ENCODE measurements around the gene SLC6A8.
"Not testable (repeated sequence)": the region's sequence is repeated elsewhere in the genome, so short reads cannot be mapped to it uniquely, and the experiment has no call there.

SLC6A8 gene

DNA sequence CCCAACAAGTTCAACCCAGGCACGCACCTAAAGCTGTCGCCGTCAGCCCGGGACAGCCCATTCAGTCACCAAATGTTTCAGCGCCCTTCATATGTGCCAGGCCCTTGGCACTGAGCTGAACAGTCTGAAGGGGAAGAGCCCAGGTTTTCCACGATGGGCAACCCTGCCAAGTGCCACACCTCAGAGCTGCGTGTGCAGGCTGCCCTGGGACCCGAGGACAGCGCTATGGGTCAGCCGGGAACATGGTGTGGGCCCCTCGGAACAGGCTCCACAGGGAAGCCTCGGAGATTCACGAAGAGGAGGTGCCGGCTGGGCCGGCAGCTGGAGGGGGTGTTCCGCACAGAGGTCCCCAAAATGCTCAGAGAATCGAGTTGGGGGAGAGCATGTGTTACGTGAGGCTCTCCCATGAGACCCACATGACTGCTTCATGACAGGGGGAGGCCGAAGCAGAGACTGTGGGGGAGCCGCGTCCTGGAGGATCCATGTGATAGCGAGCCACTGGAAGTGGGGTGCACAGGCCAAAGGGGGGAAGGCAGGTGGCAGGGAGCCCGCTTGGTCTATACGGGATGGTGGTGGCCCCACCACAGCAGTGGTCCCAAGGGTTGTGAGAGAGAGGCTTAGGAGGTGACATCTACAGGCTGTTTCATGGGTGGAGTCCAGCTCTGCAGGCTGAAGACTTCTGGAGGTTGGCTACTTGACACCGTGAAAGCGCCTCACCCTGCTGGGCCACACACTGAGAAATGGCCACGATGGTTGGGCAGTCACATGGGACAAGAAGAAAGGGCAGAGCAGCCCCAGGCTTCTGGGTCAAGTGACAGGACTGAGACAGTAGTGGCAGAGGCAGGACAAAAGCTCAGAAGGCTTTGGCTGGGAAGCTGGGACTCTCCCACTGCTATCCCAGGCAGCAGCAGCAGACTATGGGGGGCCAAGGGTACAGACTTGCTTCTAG is 22.3 kb downstream of the SLC6A8 start:
- no peak for DNase-seq

DNA sequence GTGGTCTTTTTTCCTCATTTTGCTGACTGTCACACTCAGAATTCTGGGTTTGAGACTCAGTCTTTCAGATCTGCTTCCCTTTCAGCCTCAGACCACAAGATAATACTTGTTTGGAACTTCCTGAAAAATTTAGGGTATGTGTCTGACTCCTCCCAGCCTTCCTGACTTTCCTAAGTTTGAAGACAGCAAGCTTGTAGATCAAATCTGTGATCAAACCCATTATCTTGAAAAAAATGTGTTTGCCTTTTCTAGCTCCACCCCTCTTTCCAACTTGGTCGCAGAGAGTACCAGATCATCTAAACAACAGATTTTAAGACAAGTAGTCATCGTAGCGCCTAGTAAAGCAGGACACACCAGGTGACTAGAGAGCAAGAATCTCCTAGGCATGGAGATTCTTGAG is 26.5 kb downstream of the SLC6A8 start:
- no peak for DNase-seq

- no peak for DNase-seq
Measured at GRCh38 chrX:153717445-153717844, 29.7 kb downstream of the SLC6A8 start.

DNA sequence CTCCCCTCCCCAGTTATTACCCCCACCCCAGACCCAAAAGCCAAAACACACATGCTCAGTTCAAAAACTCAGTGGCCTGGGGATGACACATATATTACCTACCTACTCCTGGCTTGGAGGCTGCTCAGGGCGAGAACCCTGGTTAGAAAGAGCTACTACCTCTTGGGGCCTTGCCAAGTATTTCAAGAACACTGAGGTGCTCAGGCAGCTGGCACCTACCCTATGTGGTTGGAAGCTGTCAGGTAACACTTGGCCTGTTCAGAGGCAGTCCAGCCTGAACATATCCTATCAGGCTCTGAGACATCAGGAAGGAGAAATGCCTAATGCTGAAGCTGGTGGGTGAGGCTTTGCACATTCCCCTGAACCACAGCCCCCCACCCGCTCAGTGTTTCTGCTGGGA is 31.5 kb downstream of the SLC6A8 start:
- no peak for DNase-seq

DNA sequence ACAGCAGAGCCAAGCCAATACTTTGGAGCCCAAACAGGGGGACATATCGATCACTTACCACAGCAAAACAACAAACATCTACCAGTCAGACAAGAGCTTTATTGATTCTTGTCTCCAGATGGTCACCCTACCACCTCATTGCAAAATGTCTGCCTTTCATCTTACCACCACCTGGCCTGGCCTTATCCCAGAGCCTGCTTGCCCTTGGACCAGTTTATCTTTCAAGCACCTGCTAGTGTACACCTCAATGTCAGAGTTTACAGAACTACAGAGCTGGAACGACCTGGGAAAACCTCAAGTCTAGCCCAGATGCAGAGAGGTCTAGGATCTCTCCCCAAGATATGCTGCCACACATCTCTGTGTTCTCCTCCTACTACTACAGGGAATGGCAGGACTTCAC is 32.0 kb downstream of the SLC6A8 start:
- DNase-seq, result no peak

DNA sequence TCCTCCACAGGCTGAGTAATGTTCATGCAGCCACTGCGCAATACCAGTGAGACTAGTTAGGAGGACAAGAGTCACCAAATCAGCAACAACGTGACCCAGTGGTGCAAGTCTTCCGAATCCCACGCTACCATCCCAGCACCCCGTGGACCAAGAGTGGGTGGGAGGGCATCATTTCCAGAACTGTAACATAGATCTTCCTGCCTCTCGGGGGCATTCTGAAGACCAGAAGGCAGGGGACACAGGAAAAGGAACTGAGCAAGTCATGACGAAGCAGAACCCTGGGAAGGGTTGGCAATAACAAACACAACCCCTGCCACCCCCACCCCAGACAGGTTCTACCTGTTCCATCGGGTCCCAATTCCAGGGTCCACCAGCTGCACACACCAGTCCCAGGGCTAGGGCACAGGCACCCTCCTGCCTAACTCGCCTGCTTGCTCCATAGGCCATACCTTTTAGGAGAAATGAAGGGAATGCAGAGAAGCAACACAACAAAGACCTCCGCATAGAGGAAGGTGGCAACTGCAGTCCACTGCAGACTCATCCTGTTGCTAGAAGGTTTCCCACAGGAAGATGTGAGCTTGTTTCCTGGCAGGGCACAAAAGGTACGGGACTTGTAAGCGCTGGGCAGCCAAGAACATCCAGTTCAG is 35.1 kb downstream of the SLC6A8 start:
- DNase-seq, result no peak

DNA sequence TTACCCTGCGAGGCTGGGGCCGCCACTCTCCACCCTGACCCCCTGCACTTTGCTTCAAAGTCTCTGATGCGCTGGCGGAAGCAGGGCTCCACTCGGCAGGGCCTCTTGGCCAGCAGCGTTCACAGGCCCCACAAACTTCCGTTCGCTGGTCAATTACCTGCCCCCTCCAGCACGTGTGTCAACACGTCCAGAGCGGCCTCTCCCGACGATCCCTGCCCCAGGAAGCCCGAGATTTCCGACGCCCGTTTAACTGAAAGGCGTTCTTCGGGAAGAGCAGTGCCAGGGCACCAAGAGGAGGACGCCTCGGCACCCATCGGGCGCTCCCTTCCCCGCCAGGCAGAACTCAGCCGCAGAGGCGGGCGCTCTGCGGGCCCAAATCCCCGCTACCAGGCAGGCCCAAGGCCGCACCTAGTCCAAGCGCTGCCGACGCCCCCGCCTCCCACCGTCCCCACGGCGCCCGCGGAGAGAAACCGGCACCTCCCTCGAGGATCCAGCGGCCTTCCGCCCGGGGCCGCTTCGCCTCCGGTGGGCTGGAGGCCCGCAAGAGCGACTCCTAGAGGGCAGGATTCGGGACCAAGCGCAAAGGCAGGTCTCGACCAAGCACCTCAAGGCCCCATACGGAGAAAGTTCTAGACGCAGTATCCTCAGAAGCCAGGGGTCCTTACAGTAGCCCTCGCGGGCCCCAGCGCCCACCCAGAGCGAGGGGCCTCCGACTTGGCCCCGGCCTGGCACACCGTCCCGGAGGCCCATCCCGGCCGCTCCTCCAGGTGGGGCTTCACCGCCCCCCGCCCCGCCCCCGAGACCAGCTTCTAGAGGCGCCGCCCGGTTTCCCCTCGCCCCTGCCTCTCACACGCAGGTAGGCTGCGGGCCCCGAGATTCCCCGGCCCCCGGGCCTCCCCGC is 35.9 kb downstream of the SLC6A8 start:
- DNase-seq, result peak; percentile 58

- DNase-seq, result peak; percentile 91
Measured at GRCh38 chrX:153724252-153725038, 36.7 kb downstream of the SLC6A8 start, which contains the start of the genes ABCD1 and BCAP31. Gene ABCD1, plus strand, starts transcription at chrX:153724856. Its CDS starts 411 bp downstream, at chrX:153725267. Gene BCAP31, minus strand, starts transcription at chrX:153724387. Its CDS starts 1,143 bp downstream, at chrX:153723244.

DNA sequence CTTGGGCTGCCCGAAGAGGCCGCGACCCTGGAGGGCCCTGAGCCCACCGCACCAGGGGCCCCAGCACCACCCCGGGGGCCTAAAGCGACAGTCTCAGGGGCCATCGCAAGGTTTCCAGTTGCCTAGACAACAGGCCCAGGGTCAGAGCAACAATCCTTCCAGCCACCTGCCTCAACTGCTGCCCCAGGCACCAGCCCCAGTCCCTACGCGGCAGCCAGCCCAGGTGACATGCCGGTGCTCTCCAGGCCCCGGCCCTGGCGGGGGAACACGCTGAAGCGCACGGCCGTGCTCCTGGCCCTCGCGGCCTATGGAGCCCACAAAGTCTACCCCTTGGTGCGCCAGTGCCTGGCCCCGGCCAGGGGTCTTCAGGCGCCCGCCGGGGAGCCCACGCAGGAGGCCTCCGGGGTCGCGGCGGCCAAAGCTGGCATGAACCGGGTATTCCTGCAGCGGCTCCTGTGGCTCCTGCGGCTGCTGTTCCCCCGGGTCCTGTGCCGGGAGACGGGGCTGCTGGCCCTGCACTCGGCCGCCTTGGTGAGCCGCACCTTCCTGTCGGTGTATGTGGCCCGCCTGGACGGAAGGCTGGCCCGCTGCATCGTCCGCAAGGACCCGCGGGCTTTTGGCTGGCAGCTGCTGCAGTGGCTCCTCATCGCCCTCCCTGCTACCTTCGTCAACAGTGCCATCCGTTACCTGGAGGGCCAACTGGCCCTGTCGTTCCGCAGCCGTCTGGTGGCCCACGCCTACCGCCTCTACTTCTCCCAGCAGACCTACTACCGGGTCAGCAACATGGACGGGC is 37.5 kb downstream of the SLC6A8 start:
- no peak for DNase-seq

GRCh38 chrX:153725832-153726285 is 38.1 kb downstream of the SLC6A8 start:
- DNase-seq, result no peak

DNA sequence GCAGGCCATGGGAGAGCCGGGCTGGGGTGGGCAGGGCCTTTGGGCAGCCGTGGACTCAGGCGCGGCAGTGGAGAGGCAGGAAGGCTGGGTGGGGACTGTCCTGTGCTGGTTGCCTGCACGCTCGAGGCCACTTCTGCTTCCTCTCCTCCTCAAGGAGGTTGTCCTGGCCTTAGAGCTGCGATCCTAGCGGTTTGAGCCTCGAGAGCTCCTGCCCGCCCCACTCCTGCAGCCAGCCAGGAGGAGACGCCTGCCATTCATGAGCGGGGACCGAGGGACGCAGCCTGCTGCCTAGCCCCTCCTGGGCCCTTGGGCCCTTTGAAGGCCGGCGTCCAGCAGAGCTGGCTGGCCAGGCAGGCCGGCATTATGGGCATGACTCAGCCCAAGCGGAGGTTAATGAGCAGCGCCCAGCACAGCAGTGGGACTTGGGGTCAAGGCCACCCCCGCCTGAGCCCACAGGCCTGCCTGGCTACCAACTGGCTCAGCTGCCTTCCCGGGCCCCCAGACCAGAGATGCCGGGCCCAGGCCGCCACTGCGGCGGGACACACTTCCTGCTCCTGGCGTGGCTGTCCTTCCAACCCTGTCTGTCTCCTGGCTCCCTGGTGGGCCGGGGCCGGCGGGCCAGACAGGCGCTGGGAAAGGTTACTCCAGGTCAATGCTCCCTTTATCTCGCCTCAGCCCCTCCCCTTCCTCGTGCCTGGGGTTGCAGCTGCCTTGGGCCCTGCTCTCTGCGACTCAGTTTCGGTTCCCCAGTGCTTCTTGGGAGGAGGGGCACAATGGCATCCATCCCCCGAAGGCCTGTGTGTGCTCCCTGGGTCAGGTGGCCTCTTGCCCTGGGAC is 38.8 kb downstream of the SLC6A8 start:
- DNase-seq, result peak; percentile 62

GRCh38 chrX:153727123-153727931 is 39.6 kb downstream of the SLC6A8 start:
- DNase-seq, result no peak

GRCh38 chrX:153728095-153728494 is 40.4 kb downstream of the SLC6A8 start:
- no peak for DNase-seq

DNA sequence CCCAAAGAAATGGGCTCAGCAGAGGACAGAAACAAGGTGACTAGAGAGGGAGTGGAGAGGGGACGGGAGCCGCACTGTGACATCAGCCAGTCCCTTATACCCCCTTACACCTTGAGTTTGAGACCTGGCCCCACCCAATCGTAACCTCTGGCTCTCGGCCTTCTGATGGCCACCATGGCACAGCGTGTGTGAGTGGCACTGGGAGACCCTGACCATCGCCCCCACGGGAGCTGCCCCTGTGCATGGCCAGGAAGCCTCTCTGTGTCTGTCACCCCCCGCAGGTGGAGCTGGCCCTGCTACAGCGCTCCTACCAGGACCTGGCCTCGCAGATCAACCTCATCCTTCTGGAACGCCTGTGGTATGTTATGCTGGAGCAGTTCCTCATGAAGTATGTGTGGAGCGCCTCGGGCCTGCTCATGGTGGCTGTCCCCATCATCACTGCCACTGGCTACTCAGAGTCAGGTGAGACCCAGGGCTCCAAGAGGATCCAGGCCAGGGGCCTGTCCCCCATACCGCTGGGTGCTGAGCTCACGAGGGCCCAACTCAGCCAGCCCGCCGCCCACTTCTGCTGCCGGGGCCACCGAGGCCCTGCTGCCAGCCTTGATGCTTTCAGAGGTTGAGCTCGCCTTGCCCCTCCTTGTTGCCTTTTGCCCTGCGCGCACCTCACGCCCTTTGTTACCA is 41.4 kb downstream of the SLC6A8 start:
- DNase-seq, result no peak

DNA sequence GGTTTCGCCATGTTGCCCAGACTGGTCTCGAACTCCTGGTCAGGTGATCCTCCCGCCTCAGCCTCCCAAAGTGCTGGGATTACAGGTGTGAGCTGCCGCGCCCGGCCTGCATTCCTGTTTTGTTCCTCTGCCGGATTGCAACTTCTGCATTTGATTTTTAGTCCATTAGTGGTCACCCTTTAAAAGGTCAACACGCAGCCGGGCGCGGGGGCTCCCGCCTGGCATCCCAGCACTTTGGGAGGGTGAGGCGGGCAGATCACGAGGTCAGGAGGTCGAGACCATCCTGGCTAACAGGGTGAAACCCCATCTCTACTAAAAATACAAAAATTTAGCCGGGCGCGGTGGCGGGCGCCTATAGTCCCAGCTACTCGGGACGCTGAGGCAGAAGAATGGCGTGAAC is 42.4 kb downstream of the SLC6A8 start:
- DNase-seq, result not testable (repeated sequence)

DNA sequence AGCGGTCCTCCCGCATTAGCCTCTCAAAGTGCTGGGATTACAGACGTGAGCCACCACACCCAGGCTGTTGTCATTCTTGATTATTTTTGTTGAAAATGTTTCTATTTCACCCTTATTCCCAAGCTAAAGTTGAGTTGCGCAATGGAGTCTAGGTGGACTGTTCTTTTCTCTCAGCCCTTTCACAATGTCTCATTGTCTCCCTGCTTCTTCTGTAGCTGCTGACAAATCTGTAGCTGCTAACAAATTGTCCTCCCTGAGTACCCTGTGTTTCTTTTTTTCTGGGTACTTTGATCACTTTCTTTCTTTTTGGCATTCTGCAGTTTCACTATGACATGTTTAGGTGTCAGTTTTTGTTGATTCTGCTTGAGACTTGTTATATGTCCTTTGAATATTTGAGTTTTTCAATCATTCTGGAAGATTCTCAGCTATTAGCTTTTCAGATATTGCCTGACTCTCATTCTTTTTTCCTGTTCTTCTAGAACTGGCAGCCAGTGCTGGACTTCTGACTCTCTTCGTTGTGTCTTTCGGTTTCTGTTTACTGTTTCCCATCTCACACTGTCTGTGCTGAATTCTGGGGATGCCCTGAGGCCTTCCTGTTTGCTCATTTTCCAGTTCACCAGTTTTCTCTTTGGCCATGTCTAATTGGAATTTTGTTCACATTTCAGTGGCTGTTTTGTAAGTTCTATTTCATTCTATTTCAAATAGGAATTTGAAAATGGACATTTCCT is 43.6 kb downstream of the SLC6A8 start:
- no peak for DNase-seq

DNA sequence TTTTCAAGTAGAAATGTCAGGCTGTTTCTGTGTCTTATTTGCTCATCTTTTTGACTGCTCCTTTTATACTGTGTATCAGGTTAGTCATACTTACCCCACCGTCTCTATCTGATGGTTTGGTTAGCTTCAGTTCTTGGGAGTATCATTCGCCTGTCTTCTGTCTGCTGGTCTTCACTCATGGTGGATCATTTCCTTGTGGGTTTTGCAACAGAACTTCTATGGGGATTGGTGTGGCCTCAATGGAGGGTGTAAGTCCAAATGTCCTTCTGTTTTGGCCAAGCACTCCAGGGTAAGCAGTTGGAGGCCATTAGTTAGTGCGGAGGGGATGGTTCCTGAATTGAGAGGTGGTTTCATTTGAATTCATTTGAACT is 44.1 kb downstream of the SLC6A8 start:
- no peak for DNase-seq

GRCh38 chrX:153732401-153732800 is 44.7 kb downstream of the SLC6A8 start:
- DNase-seq, result no peak

Measured in CD4-positive, alpha-beta T cell treated with Interleukin-17A for 1 hour (primary cell).